ENCODE data around the gene INPP1. TPM values are rescaled to one million over a fixed set of nuclear protein-coding genes. Genes with fewer than 3 reads are reported as not detected.

The INPP1 gene
- total RNA-seq, 1 donor from 2014 or later = 15.8 TPM

- DNase-seq (no peak), ATAC-seq (no peak)
- intact Hi-C loops (cut with micrococcal nuclease) = no loop called here
These were observed 52.9 kb downstream of the INPP1 start for GRCh38 chr2:190396271-190396670.

GRCh38 chr2:190402986-190403603 is 59.7 kb downstream of the INPP1 start:
- intact Hi-C loops (cut with micrococcal nuclease) = no loop called here
- ATAC-seq (no peak), DNase-seq (no peak)

DNA sequence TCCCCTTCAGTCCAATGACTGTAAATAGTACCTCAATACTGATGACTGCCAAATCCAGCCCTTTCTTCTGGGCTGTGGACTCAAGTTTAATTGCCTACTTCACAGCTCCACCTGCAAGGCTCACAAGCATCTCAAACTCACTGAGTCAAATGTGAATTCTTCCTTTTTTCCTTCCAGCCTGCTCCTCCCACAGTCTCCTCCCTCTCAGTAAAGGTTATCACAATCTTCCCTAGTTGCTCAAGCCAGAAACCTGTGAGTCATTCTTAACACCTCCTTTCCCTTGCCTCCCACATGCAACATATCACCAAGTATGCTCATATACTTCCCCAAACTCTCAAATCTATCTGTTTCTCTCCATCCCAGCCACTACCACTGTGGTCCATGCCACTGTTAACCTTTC is 61.1 kb downstream of the INPP1 start:
- intact Hi-C loops (cut with micrococcal nuclease) = no loop called here
- ATAC-seq (no peak), DNase-seq (no peak)

DNA sequence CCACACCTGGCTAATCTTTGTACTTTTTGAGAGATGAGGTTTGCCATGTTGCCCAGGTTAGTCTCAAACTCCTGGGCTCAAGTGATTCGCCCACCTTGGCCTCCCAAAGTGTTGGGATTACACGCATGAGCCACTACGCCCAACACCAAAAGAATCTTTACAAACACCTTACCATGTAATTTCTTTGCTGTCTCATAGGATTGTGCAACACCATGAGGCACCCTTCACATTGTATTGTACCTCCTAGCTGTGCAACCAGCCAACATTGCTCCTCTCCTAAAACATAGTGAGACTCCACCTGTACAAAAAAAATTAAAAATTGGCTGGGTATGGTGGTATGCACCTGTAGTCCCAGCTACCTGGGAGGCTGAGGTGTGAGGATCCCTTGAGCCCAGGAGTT is 61.7 kb downstream of the INPP1 start:
- intact Hi-C loops (cut with micrococcal nuclease) = no loop called here
- no peak for ATAC-seq
- no peak for DNase-seq

DNA sequence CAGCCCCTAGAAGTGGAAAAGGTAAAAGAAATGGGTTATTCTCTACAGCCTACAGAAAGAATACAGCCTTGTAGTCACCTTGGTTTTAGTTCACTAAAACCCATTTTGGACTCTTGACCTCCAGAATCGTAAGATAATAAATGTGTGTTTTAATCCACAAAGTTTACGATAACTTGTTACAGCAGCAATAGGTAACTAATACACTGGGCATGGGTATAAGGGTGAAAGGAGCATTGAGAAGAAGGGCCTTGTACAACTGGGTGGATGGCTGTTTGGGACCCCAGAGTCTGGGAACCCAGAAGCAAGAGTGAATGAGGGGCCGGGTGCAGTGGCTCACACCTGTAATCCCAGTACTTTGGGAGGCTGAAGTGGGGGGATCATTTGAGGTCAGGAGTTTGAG is 62.6 kb downstream of the INPP1 start:
- ATAC-seq (no peak), DNase-seq (no peak)
- intact Hi-C loops (cut with micrococcal nuclease) = no loop called here

DNA sequence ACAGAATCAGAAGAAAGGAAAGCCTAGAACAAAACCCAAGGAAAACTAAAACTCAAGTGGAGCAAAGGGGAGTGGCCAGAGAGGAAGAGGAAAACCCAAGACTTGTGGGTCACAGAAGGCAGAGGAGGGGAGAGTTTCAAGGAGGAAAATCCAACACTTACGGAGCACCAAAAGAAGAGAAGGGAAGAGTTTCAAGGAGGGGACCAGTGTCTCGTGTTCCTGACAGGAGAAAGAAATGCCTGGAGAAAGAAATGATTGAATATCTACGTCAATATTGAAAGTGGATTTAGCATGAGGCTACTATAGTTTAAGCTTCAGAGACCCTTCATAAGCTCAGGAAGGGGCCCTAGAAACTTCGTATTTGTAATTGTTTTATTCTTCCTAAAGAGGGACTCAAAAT is 63.4 kb downstream of the INPP1 start:
- DNase-seq = no peak
- intact Hi-C loops (cut with micrococcal nuclease) = no loop called here
- ATAC-seq = no peak

DNA sequence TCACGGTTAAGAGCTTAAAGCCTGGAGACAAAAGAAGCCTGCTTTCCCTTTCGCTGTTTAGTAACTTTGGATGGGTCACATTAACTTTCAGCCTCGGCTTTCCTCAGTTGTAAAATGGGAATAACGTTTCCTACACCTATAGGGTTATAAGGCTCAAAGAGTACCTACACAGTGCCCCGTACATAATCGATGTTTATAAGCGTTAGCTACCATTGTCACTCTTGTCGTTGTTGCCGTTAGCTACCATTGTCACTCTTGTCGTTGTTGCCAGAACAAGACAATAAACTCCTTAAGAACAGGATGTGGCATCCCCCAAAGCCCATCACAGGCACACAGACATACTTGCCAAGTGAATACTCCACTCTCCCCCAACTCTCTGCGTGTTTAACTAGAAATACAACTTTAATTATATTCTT is 63.9 kb downstream of the INPP1 start:
- intact Hi-C loops (cut with micrococcal nuclease) = no loop called here
- no peak for ATAC-seq

GRCh38 chr2:190407662-190408537 is 64.5 kb downstream of the INPP1 start, which contains the start of gene MFSD6:
MFSD6 (plus strand) TSS chr2:190408355; CDS start chr2:190436030, 27,675 bp downstream.
- DNase-seq (peak; percentile 72), ATAC-seq (peak; percentile 89)
- intact Hi-C loops (cut with micrococcal nuclease) = no loop called here

More for the DNA sequence above, 63.9 kb downstream of the INPP1 start:
- no peak for DNase-seq

DNA sequence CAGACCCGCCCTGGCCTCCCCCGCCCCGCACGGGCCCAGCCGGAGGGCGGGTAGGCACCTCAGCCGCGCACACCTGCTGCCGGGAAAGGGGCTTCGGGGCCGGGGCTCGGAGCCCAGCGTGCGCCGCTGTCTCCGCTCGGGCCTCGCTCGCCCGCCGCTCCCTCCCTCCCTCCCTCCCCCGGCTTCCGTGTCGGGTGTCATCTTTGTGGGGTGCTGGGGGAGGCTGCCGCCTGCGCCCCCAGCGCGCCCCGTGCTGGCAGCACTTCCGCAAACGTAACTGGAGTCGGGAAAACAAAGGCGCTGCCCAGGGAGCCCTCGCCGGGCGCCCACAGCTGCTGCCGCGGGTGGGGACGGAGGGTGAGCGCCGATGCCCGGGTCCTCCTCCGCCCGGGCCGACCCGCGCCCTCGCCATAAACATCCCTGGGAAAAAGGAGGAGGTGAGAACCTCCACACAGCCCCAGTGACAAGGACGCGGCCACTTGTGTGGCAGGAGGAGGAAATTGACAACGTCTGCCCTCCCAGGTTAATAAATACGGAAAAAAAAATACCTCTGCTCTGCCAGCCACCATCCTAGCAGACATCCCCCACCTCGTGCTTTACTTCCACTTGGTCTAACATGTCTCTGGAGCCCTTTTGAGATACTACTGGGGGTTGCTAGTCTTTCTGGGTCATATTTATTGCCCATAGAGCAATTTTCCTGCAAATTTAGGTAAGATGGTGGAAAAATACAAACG is 65.3 kb downstream of the INPP1 start:
- ATAC-seq (peak; percentile 61), DNase-seq (peak; percentile 65)
- intact Hi-C loops (cut with micrococcal nuclease) = no loop called here

GRCh38 chr2:190409616-190410015 is 66.2 kb downstream of the INPP1 start:
- DNase-seq = no peak
- ATAC-seq = no peak
- intact Hi-C loops (cut with micrococcal nuclease) = no loop called here

DNA sequence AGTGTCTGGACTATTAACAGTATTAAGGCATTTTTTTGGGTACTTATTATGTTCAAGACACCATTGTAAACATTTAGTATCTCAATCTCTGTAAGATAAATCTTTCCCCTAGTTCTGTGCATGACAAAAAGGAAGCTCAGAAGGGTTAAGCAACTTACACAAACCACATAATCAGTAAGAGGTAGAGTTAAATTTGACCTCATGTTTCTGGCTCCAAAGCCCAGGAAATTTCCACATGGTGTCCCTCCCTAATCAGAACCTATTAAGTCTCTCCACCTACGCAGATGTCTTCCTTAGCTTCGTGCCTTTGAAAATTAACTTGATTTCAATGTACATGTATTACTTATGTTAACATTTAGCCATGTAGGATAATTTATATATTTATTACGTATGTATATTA is 66.8 kb downstream of the INPP1 start:
- intact Hi-C loops (cut with micrococcal nuclease) = no loop called here
- ATAC-seq (no peak), DNase-seq (no peak)

- intact Hi-C loops (cut with micrococcal nuclease) = no loop called here
- ATAC-seq (no peak), DNase-seq (no peak)
These were observed 69.6 kb downstream of the INPP1 start for GRCh38 chr2:190412966-190413365.

GRCh38 chr2:190413421-190413820 is 70.0 kb downstream of the INPP1 start:
- ATAC-seq (no peak), DNase-seq (no peak)
- intact Hi-C loops (cut with micrococcal nuclease) = no loop called here

- DNase-seq (no peak), ATAC-seq (no peak)
- intact Hi-C loops (cut with micrococcal nuclease) = no loop called here
These were observed 71.9 kb downstream of the INPP1 start for GRCh38 chr2:190415251-190415650.

DNA sequence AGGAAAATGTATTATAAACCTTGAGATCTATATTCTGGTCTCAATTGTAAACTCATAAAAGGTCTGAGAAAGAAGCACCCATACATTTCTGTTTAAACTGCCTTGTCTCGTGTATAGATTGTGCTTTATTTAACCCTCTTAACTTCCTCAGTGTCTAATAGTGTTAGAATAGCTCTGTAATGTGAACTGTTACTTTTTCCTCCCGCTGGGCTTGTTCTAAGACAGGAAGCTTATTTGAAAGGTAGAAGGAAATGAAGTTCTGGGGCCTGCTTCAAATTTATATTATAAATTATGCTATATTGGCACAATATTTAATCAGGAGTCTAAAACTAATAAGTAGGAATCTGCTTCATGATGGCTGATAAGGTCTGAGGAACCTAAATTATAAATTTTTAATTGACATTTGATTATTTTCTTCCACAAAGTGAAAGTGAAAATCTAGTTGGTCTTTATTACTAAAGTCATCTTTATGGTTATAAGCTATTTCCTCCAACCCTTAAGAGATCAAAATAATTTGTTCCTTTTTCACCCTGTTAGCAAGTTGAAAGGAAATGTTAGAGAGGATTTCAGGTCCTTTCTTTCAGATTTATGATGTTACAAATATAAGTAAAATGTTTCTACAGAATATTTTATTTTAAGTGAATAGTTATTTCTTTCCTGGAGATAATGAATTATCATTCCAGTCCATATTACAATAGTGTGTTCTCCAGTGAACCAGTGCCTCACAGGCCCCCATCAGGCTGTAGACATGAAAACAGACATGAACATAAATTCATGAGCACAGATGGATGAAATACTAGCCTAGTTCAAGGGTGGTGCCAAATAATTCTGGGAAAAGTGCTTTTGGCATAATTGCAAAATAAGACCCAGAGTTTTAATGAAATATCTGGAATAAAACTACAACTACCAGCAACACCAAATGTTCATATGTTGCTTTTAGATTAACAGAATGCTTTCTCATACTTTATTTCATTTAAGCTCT is 72.7 kb downstream of the INPP1 start:
- intact Hi-C loops (cut with micrococcal nuclease) = no loop called here

DNA sequence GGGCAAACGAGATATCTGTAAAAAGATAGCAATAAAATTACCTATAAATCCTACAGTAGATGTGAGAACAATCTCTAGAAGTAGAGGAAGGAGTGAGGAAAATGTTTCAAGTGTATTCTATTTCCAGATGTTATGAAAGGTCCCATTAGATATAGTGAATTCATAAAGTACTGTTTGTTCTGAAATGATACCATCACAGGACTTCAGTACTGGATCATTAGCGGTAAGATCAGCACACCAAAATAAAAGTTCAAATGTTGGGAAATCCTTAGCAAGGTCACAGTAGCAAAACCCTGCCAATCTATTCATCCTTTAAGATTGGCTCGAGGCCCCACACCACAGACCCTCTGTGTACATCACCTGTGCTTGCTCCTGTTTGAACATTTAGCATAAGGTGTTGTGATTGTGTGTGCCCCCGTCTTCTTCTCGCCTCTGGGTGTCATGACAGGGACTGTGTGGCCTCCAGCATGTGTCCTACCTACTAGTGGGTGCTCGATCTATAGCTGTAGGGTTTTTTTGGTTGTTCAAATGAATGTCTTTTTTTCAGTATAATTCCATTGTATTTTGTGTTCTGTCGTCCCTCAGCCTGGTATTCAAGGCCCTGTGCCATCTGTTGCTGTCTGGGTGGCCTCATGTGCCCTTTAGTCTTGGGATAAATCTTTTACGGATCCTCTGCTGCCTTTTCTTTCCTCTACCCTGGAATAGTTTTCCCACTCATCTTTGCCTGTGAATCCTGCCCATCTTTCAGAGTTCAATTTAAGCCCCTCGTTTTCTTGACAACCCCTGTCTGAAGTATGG is 73.9 kb downstream of the INPP1 start:
- DNase-seq (no peak), ATAC-seq (peak; percentile 38)
- intact Hi-C loops (cut with micrococcal nuclease) = no loop called here

More for the DNA sequence above, 72.7 kb downstream of the INPP1 start:
- DNase-seq (no peak), ATAC-seq (no peak)

GRCh38 chr2:190418727-190419126 is 75.3 kb downstream of the INPP1 start:
- intact Hi-C loops (cut with micrococcal nuclease) = no loop called here
- ATAC-seq (no peak), DNase-seq (no peak)

- intact Hi-C loops (cut with micrococcal nuclease) = no loop called here
- no peak for DNase-seq
- no peak for ATAC-seq
These were observed 77.4 kb downstream of the INPP1 start for GRCh38 chr2:190420801-190421200.
